GF-D8 (cell line): ENCODE results near the gene BRCA1.
"Not testable (repeated sequence)": the region's sequence is repeated elsewhere in the genome, so short reads cannot be mapped to it uniquely, and the experiment has no call there.

ENCODE experiments used
- DNase-seq: peaks from one replicate; lab custom pipeline; 2025; lab: John Stamatoyannopoulos, UW

The BRCA1 gene

GRCh38 chr17:43133439-43133838 is 8.3 kb upstream of the BRCA1 start:
- DNase-seq, result not testable (repeated sequence)

- no peak for DNase-seq
These were observed 7.0 kb upstream of the BRCA1 start for GRCh38 chr17:43132117-43132516.

- peak; percentile 87 for DNase-seq
These were observed 4.5 kb upstream of the BRCA1 start for GRCh38 chr17:43129671-43130010.

GRCh38 chr17:43127333-43127876 is 2.2 kb upstream of the BRCA1 start:
- DNase-seq, result not testable (repeated sequence)

- DNase-seq, result no peak
These were observed 1.7 kb upstream of the BRCA1 start for GRCh38 chr17:43126911-43127290.

GRCh38 chr17:43125967-43126910 is 1.1 kb upstream of the BRCA1 start:
- no peak for DNase-seq

- no peak for DNase-seq
These were observed 6.2 kb downstream of the BRCA1 start for GRCh38 chr17:43118679-43119615.

GRCh38 chr17:43114151-43114552 is 11.0 kb downstream of the BRCA1 start:
- DNase-seq, result no peak

GRCh38 chr17:43106552-43106951 is 18.6 kb downstream of the BRCA1 start:
- no peak for DNase-seq

- no peak for DNase-seq
These were observed 20.0 kb downstream of the BRCA1 start for GRCh38 chr17:43105146-43105545.

- DNase-seq, result no peak
These were observed 20.5 kb downstream of the BRCA1 start for GRCh38 chr17:43104665-43105064.

- DNase-seq, result not testable (repeated sequence)
These were observed 29.8 kb downstream of the BRCA1 start for GRCh38 chr17:43095364-43095763.

GRCh38 chr17:43094129-43094835 is 30.9 kb downstream of the BRCA1 start:
- no peak for DNase-seq

GRCh38 chr17:43092901-43093300 is 32.3 kb downstream of the BRCA1 start:
- DNase-seq, result no peak

- no peak for DNase-seq
These were observed 35.1 kb downstream of the BRCA1 start for GRCh38 chr17:43090022-43090421.

- no peak for DNase-seq
These were observed 39.7 kb downstream of the BRCA1 start for GRCh38 chr17:43085474-43085873.

GRCh38 chr17:43079641-43080302 is 45.4 kb downstream of the BRCA1 start:
- DNase-seq, result no peak

- DNase-seq, result no peak
These were observed 50.3 kb downstream of the BRCA1 start for GRCh38 chr17:43074869-43075268.

GRCh38 chr17:43070872-43071271 is 54.3 kb downstream of the BRCA1 start:
- no peak for DNase-seq

- no peak for DNase-seq
These were observed 54.9 kb downstream of the BRCA1 start for GRCh38 chr17:43070257-43070656.

- no peak for DNase-seq
These were observed 55.7 kb downstream of the BRCA1 start for GRCh38 chr17:43069368-43069898.
